ENCODE results near the gene GRIK3.

The GRIK3 gene

DNA sequence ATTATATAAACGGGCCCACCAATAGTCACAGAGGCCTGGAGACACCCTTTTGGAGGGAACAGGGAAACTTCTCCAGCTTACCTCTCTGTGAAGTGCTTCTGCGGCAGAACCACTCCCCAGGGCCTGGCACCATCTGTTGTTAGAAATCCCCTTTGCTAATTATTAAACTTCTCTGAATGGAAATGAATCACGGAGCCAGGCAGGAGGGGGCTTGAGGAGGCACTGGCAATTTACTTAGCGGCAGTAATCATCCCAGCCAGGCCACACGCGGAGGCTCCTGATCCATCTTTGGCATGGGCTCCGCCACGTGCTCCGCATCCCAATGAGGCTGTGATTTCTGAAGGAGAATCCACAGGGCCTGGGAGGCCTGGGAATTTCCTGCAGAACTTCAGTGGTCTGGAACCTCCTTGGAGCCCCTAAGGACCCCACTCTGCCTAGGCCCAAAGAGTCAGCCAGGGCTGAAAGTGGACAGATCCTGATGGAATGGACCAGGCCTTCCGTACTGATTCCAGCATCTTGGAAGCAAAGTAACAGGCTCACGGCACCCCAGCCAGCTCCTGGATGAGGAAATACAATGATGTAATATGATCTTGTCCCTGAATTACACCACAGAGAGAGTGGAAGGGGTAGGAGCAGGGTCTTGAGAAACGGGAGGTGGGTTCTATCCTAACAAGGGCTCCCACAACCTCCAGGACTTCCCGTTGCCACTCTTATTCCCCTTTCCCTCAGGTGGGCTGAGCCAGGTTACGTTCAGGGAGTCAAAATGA lies 62.3 kb downstream of the GRIK3 start:
- FAIRE-seq = no peak
- DNase-seq (ENCODE audit: insufficient read length) = no peak
- TF ChIP-seq POLR2A (IDR thresholded peaks at IDR 0.05; ENCODE audit: low read depth, low read length) (no peak), TAF1 (IDR thresholded peaks at IDR 0.05; ENCODE audit: borderline replicate concordance, low read depth, low read length) (no peak)

DNA sequence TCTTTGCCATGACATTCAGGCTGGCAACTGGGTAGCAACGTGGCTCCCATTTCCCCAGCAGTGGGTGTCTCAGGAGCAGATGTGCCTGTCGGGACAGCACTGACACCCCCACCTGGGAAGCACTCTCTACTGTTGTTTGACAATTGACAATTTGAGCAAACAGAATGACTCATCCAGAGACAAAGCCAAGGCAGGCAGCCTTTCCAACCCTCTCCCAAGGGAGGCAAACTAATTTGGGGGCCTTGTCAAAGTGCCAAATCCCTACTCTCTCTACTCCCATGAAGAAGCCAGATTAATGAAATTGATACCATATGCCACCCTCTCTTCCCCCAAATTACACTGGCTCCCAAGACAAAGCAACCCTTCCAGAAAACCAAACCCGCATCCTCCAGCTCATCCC lies 65.6 kb downstream of the GRIK3 start:
- DNase-seq (ENCODE audit: insufficient read length) (no peak), FAIRE-seq (no peak)
- TF ChIP-seq POLR2AphosphoS5 (IDR thresholded peaks at IDR 0.05; ENCODE audit: low read depth, low read length) (no peak), POLR2A (IDR thresholded peaks at IDR 0.05; ENCODE audit: low read depth, low read length) (no peak), TAF1 (IDR thresholded peaks at IDR 0.05; ENCODE audit: borderline replicate concordance, low read depth, low read length) (no peak)

DNA sequence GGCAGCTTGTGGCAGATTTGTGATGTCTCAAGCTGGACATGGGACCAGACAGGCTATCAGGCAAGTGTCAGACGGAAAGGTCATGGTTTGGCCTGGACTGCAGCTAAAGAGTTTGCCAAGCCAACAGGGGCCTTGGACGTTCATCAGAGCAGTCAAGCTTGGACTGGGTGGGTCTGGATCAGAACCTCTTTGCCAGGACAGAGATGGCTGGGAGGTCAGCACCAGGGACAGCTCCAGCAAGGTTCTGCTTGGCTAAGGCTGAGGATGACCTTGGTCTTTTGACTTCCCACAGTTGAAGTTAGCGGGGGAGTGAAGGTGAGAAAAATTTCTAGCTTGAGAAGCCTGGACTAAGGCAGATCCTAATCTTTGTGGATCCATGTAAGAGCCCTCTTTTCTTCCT lies 68.1 kb downstream of the GRIK3 start:
- FAIRE-seq = no peak
- DNase-seq (ENCODE audit: insufficient read length) = no peak

DNA sequence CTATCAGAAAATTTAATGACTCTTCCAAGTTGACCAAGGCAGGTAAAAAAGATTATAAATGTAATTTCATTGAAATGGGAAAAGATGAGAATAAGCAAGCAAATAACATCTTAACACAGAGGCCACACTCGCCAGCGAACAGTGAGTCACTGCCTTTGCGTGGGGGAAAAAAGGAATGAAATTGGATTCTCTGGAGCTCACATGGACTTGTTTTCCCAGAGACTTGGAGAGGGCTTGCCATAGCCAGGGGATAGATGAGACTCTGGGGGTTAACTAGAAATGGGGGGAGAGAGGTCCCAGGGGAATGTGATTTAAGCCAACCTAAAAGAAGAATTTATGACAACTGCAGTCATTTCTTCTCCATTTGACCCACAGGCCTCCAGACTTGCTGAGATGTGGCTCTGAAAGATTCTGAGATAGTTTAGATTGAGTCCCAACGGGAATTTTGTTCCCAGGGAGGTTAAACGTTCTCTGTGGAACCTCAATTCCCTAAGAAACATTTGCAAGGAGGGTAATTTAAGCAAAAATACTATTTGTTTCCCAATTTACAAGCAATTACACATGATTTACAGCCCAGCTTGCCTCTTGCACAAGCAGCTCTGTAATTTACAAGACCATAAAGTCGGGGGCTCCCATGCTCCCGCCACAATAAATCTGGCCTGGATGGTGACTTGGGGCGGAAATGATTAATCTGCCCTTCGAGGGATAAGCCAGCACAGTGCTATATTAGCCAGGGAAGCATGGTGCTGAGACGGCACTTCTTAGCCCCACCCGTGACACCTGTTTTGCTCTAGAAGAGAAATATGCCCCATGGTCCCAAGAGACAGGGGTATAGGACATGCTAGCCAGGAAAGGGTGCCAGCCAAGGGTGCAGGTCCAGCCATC lies 68.8 kb downstream of the GRIK3 start:
- DNase-seq (ENCODE audit: insufficient read length) (no peak), FAIRE-seq (no peak)
- TF ChIP-seq POLR2A (IDR thresholded peaks at IDR 0.05; ENCODE audit: low read depth, low read length) (no peak), POLR2AphosphoS5 (IDR thresholded peaks at IDR 0.05; ENCODE audit: low read depth, low read length) (no peak), TAF1 (IDR thresholded peaks at IDR 0.05; ENCODE audit: borderline replicate concordance, low read depth, low read length) (no peak)

More for the DNA sequence above, 68.1 kb downstream of the GRIK3 start:
- TF ChIP-seq POLR2A (IDR thresholded peaks at IDR 0.05; ENCODE audit: low read depth, low read length) (no peak), POLR2AphosphoS5 (IDR thresholded peaks at IDR 0.05; ENCODE audit: low read depth, low read length) (no peak), TAF1 (IDR thresholded peaks at IDR 0.05; ENCODE audit: borderline replicate concordance, low read depth, low read length) (no peak)

DNA sequence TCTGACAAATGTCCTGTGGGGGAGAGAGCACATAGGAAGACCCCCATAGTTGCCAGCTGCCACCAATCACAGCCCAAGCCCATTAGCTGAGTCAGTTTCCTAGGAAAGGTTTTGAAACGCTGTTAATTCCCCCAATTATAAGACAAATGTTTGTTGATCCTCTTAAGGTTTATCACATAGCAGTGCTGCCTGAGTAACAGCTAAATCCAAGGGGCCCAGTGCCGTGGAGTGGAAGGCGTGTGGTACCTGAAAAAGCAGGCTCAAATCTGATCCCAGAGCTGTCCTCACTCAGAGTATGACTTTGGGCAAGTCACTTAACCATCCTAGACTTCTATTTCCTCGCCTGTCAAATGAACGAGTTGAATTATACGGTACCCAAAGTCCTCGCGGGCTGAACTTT lies 69.5 kb downstream of the GRIK3 start:
- TF ChIP-seq POLR2A (IDR thresholded peaks at IDR 0.05; ENCODE audit: low read depth, low read length) (no peak), POLR2AphosphoS5 (IDR thresholded peaks at IDR 0.05; ENCODE audit: low read depth, low read length) (no peak)
- DNase-seq (ENCODE audit: insufficient read length) (no peak), FAIRE-seq (no peak)

DNA sequence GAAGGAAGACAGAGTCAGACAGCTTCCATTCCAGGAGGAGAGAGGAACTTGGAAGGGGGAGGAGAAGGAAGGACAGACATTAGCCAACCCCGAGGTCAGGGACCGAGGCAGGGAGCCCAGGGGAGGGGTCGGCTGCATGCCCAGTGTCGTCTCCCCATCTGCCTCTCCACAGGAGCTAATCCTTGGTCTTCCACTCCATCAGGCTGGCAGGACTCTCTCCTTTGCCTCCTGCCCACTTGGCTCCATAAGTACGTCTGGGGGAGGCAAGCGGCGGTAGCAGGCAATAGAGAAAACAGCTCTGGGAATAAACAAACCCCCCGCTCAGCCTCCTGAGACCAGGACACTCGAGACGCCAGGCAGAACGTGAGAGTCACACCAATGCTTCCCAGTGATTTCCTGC lies 71.3 kb downstream of the GRIK3 start:
- no peak for TF ChIP-seq POLR2AphosphoS5 (IDR thresholded peaks at IDR 0.05; ENCODE audit: low read depth, low read length)
- no peak for TF ChIP-seq TAF1 (IDR thresholded peaks at IDR 0.05; ENCODE audit: borderline replicate concordance, low read depth, low read length)
- no peak for TF ChIP-seq POLR2A (IDR thresholded peaks at IDR 0.05; ENCODE audit: low read depth, low read length)
- no peak for DNase-seq (ENCODE audit: insufficient read length)
- no peak for FAIRE-seq

DNA sequence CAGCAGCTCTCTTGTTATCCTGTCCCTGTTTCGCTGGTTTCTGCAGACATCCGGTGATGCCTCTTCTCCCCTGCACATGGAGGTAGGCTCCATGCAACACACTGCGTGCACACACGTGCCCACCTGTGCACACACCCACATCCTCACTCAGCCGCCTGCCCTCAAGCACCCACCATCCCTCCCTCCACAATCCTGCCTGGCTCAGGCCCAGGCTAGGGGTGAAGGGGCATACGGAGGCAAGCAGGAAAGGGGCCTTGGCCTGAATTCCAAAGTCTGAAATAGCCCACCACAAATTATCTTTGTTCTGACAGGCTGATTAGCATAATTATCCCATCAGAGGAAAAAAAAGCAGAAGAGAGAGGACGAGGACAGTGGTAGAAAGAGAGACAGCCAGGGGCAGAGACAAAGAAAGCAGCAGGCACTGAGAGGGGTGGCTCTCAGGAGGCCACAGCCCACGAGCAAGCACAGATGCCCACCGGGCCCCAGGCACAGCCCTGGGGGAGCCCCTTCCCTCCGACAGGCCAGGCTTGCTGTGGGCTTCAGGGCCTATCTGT lies 73.2 kb downstream of the GRIK3 start:
- TF ChIP-seq POLR2A (IDR thresholded peaks at IDR 0.05; ENCODE audit: low read depth, low read length) (no peak), TAF1 (IDR thresholded peaks at IDR 0.05; ENCODE audit: borderline replicate concordance, low read depth, low read length) (no peak), POLR2AphosphoS5 (IDR thresholded peaks at IDR 0.05; ENCODE audit: low read depth, low read length) (no peak)
- no peak for FAIRE-seq
- DNase-seq (ENCODE audit: insufficient read length) = no peak

DNA sequence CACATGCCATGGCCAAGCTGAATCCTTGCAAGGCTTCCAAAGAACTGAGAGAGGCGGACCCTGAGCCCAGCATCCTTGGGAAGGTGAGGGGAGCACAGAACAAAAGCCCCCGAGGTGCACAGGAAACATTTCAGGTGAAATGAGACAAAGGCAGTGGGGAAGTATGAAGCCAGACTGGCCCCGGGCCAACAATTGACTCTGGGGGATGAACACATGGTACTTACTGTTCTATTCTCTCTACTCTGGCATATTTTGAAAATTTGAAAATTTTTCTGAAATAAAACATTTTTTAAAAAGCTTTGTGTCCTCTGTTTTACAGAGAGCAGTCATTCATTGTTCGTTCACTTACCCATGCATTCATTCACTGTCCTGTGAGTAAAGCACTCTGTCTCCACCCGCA lies 77.7 kb downstream of the GRIK3 start:
- DNase-seq (ENCODE audit: insufficient read length) (no peak), FAIRE-seq (no peak)
- TF ChIP-seq POLR2A (IDR thresholded peaks at IDR 0.05; ENCODE audit: low read depth, low read length) (no peak), POLR2AphosphoS5 (IDR thresholded peaks at IDR 0.05; ENCODE audit: low read depth, low read length) (no peak), TAF1 (IDR thresholded peaks at IDR 0.05; ENCODE audit: borderline replicate concordance, low read depth, low read length) (no peak)

DNA sequence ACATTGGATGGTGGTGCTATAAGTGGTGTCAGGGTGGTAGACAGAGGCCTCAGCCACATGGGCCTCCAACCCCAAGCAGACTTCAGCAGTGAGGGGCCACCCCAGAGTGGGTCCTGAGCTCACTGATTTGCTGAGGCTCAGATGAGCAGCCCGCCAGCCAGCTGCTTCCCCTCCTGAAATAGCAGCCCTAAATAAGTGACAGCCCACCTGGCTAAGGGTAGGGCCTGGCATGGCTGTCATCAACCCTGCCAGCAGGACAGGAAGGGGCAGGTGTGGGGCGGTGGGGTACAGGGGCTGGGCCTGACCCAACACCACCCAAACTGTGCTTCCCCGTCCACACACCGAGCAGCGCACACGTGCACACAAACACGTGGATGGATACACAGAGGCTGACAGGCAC lies 79.3 kb downstream of the GRIK3 start:
- FAIRE-seq = no peak
- no peak for DNase-seq (ENCODE audit: insufficient read length)
- TF ChIP-seq TAF1 (IDR thresholded peaks at IDR 0.05; ENCODE audit: borderline replicate concordance, low read depth, low read length) (no peak), POLR2AphosphoS5 (IDR thresholded peaks at IDR 0.05; ENCODE audit: low read depth, low read length) (no peak), POLR2A (IDR thresholded peaks at IDR 0.05; ENCODE audit: low read depth, low read length) (no peak)

DNA sequence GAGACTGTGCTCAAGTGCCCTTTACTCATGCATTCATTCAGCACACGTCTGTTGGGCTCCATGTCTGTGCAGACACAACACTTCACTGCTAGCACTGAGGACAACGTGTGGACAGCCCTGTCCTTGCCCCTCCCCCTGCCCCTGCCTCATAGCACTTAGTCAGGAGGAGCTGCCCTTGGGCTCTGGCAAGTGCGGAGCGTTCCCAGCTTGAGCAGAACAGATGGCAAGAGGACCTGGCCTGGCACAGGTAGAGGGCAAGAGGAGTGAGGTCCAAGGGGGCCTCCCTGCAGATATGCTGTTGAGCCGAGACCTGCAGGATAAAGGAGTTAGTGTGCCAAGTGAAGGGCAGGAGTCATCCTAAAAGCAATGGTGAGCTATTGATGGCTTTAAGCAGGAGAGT lies 81.3 kb downstream of the GRIK3 start:
- no peak for FAIRE-seq
- DNase-seq (ENCODE audit: insufficient read length) = no peak
- TF ChIP-seq POLR2A (IDR thresholded peaks at IDR 0.05; ENCODE audit: low read depth, low read length) = no peak

DNA sequence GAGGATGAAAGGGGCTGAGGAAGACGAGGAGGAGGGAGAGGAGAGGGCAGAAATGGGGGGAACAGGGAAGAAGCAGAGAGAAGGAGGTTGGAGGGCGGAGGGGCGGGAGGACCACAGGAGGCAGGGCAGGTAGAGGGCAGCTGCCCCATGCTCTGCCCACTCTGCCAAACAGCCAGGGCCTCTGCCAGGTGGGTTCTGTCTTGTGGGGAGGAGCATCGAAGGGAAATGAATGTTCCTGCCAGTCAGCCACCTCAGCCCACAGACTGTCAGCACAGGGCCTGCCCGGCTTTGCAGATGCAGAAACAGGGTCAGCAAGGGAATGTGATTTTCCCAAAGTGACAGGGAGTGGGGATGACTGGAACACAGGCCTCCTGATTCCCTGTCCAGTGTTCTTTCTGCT lies 82.6 kb downstream of the GRIK3 start:
- DNase-seq (ENCODE audit: insufficient read length) (no peak), FAIRE-seq (no peak)
- TF ChIP-seq TAF1 (IDR thresholded peaks at IDR 0.05; ENCODE audit: borderline replicate concordance, low read depth, low read length) (no peak), POLR2A (IDR thresholded peaks at IDR 0.05; ENCODE audit: low read depth, low read length) (no peak), POLR2AphosphoS5 (IDR thresholded peaks at IDR 0.05; ENCODE audit: low read depth, low read length) (no peak)

DNA sequence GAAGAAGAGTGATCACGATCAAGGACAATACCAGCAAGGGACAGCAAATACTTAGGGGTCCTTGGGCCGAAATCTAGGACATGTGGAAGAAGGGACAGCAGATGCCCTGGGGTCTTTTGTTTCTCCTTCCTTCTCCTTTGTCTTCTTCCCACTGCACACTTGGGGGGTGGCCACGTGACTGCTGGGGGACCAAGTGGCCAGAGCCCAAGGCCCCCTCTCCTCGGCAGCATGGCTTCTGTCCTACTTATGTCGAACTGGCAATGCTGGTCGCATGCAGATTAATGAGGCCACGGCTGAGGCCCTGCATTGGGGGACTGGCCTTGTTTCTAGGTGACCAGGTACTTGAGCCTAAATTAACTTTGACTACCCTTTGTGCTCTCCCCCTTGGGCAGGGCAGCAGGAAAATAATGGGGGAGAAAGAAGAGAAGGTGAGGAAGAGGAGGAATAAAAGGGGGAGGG lies 83.0 kb downstream of the GRIK3 start:
- no peak for FAIRE-seq
- TF ChIP-seq TAF1 (IDR thresholded peaks at IDR 0.05; ENCODE audit: borderline replicate concordance, low read depth, low read length) (no peak), POLR2AphosphoS5 (IDR thresholded peaks at IDR 0.05; ENCODE audit: low read depth, low read length) (no peak), POLR2A (IDR thresholded peaks at IDR 0.05; ENCODE audit: low read depth, low read length) (no peak)
- DNase-seq (ENCODE audit: insufficient read length) = no peak

All from GM12892 (cell line).